Amygdala (tissue), 56 donors: Measurements from ENCODE around the gene ZNF385A.

Source experiments
- DNase-seq, 56 donors: peaks; one replicate each; lab custom pipeline; 2025; lab: John Stamatoyannopoulos, UW

Gene ZNF385A

GRCh38 chr12:54394281-54394719, 9.8 kb upstream of the ZNF385A start:
- DNase-seq = peak in 25 of 56 donors; percentile 14 to 74 (median 28)

DNA sequence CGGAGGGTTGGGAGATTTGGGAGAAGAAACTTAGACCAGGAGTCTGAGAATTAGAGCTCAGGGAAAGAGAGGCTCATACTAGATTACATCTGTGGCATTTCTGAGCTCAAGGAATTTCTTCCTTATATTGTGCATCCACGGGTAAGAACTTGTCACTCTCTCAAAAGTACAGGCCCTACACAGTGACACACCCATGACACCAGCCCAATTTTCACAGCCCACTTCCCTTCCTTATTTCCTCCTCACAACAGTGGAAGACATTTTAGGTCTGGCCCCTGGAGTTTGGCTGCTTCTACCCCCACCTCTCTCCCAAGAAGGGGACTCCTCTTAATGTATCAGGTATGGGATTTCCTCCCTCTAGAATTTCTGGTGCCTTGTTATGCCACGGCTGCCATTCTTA, 9.2 kb upstream of the ZNF385A start:
- DNase-seq = no peak

DNA sequence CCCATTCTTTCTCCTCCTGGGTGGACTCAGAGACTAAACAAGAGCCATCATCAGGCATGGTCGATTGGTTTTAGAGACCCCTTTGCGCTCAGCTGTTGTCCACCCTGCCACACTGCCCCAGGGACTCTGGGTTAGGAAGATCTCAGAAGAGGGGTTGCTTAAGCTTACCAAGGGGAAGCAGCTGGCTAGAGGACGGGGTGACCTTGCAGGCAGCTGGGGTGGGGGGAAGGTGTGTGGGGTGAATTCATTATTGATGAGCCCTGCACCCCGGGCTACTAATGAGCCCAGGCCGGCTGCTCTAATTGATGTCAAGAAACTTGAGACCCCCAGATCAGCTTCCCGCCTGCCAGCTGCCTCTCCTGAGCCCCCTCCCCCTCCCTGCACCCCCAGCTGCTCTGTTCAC, 8.7 kb upstream of the ZNF385A start:
- no peak for DNase-seq

DNA sequence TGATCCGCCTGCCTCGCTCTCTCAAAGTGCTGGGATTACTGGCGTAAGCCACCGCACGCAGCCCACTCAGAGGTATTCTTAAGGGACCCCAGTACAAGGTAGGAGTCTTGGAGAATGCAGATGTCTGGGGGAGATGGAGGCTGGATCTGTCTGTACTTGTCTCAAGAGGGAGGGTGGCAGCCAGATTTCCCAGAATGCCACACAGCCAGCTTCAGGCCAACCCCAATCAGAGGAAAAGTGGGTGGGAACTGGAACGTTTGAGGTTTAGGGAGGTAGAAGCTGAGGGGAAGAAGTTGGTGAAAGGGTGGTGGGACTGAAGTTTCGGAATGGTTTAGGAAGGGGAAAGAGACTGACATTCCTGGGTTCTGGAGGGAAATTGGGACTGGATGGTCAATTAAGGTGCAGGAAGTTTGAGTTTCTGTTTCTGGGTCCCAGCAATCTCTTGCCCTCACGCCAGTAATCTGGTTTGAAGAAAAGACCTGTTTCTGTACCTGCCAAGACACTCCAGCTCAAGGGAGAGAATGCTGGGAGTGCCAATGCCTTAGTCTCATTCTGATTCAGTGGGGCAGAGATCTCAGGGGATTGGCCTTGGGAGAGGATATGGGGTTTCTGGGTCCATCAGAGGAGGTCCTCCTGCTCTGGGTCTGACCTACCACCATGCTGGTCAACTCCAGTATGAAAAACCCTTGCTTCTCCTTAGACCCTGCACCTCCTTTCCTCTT, 8.1 kb upstream of the ZNF385A start:
- DNase-seq = no peak

- peak in 23 of 56 donors; percentile 7 to 64 (median 36) for DNase-seq
Measured at GRCh38 chr12:54390668-54391551, 6.4 kb upstream of the ZNF385A start.

DNA sequence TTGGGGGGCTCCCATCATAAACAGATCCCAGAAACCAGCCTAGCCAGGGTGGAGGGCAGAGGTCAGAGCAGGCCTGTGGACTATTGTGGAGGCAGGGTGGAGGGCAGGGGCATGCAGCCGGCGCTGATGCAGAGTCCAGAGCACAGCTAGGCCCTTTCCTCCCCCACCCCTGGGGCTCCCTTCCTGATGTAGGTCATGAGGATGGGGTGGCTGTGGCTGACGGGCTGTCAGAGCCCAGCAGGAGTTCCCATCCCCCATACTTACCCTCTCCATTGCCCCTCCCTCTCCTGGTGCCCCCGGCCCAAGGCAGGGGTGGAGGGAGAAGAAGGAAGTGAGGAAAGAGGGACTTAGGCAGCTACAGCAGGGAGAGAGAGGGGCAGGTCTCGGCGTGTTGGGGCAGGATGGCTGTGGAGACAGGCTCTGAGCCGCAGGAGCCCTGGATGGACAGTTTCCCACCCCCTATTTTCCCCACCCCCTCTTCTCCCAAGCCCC, 5.7 kb upstream of the ZNF385A start:
- peak in 2 of 56 donors; percentile 19 to 42 for DNase-seq

DNA sequence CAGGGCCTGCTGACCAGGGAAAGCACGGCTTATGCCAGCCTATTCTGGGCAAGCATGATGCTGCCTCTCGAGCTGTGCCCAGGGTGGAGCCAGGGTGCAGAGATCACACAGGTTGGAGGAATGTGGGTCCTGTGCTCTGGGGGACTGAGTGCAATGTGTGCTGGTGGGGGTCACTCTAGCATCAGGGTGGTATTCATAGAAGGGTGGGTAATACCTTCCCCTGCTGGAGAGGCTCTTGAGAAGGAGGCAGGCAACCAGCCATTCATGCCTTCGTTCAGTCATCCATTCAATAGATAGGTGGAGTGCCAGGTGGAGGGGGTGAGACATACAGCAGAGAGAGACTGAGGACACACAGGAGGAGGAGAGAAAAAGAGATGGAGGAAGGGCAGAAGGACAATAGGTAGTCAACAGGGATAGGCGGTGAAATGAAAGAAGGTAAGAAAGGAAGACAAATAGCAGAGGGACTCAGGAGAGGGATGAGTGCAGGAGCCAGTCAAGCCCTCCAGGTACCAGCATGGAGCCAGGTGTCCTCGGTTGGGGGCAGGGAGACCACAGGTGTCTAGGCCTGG, 5.2 kb upstream of the ZNF385A start:
- no peak for DNase-seq

DNA sequence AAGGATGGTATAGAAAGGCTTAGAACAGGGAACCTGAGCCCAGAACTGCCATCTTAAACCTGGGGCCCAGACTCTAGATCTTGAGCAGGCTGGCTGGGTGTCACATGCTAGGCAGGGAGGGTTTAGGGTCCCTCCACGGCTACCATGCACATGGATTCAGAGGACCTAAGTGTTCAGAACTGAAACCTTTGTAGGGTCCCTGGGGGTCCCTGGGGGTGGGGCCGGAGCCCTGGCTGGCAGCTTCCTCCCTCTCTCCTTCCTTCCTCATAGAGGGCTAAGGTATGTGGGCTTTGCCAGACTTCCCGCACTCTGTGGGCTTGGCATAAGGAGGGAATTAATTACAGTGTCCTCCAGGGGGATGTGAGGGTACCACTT, 4.6 kb upstream of the ZNF385A start:
- no peak for DNase-seq

DNA sequence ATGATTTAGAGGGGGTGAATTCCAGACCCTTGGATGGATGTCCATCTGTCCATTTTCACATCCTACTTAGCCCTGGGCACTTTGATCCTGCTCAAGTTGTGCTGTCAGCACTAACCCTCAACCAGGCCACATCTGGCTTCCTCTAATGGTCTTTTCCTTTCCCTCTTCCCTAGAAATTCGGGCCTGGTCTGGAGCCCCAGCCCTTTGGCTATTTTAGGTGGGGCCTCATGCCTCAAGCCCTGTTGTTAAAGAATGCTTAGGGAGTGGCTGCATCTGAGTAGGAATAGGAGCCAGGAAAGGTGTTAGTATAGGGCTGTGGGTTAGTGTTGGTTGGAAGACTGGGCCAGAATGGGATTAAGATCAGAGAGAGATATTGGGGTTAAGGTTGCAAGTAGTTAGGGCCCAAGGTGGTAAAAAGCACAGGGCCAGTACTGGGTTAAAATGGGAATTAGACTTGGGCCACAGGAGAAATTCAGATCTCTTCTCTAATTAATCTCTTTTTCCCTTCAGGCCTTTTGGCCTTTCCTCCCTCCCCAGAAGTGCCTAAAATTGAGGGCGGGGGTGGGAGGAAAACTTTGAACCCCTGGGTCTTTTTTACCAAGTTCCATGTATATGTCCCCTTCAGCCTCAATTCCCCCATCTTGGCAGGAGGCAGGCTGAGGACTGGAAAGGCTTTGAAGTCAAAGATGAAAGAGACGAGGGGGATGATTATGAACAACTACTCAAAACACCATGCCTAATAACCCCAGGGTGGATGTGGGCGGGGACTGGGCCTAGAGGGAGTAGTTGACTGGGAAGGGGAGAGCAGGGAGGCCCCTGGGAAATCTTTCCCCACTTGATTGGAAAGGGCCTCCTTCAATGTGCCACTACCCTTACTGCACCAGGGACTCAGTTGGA, 4.0 kb upstream of the ZNF385A start:
- DNase-seq = no peak

DNA sequence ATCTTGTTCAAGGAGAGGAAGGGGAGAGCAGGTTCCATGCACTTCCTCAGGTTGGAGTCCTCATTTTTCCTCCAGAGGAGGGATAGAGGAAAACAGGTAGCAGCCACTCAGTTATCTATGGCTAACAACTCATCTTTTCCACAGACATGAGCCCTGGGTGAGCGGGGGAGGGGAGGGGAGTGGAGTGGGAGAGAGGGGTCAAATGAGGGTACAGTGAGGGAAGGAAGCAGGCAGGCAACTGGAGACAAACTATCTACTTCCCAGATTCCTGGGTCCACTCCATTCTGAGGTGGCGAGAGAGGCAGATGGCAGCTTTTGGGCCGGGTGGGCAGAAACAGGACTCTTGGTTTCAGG, 2.6 kb upstream of the ZNF385A start:
- DNase-seq = no peak

- no peak for DNase-seq
Measured at GRCh38 chr12:54386403-54387113, 2.0 kb upstream of the ZNF385A start.

DNA sequence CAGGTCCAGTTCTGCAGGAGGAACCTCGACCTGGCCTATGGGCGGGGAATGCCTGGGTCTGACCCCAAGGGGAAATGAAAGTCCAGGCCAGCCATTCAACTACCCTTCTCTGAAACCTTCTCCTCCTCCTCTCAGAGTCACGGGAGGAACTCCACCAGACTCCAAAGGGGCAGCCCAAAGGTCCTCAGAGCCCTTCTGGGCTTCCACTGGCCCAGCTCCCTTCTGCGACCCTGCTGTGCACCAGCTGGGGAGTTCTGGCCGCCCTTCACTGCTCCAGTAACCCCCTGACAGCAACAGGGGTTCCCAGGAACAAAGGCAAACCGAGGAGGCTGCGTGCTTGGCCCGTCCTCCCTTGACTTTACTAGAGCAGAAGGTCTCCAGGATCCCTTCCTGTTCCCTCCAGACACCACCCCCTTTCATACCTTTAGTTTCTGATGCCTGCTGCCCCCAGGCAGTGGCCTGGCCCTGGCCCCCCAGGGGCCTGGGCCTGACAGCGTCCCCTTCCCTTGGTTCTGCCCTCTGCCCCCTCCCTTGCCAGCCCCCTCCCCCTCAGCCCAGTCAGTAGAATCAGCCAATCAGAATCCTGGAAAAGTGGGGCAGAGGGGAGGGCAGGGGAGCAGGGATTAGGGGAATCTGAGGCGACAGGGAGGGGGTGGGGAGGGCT, 850 bp upstream of the ZNF385A start:
- DNase-seq = peak in 19 of 56 donors; percentile 13 to 63 (median 34)

DNA sequence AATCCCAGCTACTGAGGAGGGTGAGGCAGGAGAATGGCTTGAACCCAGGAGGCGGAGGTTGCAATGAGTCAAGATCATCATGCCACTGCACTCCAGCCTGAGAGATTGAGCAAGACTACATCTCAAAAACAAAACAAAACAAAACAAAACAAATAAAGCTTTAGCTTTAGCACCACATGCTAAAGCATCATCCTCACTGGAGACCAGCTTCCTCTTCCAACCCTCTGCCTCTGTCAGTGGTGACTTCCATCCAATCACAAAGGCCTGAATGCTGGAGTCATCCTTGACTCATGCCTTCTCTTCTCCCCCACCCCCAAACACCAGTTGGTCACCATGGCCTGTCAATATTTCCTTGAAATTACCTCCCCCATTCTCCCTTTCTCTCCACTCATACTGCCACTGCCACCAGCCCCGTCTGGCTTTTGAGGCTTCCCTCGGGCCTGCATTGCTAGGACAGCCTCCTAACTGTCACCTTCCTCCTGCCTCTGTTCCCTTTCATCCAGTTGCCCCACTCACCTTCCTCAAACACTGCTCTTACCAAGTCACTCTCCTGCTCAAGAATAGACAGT, 1.4 kb downstream of the ZNF385A start:
- no peak for DNase-seq

DNA sequence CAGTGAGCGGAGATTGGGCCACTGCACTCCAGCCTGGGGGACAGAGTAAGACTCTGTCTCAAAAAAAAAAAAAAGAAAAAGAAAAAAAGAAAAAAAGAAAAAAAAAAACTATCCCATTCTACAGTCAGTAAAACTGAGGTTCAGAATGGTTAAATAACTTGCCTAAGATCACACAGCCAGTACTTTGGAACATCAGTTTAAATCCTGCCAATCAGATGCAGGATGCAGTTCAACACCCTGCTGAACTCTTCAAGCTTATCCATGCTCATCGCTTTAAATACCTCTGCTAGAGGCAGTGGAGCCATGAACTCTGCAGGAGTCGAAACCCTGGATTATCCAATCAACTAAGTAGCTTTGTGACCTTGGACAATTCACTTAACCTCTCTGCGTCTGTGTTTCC, 3.4 kb downstream of the ZNF385A start:
- no peak for DNase-seq

DNA sequence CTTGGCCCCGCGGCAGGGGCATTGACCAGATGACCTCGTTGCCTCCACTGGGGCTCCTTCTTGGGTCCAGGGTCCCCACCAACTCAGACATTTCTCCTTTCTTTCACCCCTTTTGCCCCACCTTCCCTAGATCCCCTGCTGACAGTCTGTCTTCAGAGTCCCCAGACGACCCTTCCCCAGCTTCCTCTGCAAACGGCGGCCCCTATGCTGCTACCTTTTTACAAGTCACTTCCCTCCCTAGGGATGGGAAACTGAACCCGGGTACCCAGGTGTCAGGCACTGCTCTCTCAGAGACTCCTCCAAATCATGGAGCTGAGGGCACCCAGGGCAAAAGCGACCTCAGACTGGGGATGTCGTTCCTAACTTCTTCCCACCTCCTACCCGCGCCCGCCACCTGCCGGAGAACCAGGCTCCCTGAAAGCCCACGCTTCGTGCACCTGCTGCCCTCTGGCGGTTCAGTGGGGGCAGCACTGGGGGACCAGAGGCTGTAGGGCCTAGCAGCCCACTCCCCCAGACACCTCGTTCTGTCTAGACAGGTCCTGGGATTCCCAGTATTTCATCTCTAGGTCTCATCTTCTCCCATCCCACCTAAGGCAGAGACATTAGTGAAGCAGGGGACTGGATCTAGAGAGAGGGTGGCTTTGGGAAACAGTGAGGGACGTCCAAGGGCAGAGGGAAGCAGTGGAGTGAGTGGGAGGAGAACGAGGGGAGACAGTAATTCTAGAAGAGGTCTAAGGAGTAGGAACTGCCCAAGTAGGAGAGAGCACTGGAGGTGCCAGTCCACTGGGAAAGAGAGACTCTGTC, 4.9 kb downstream of the ZNF385A start:
- peak in 54 of 56 donors; percentile 39 to 90 (median 74) for DNase-seq

DNA sequence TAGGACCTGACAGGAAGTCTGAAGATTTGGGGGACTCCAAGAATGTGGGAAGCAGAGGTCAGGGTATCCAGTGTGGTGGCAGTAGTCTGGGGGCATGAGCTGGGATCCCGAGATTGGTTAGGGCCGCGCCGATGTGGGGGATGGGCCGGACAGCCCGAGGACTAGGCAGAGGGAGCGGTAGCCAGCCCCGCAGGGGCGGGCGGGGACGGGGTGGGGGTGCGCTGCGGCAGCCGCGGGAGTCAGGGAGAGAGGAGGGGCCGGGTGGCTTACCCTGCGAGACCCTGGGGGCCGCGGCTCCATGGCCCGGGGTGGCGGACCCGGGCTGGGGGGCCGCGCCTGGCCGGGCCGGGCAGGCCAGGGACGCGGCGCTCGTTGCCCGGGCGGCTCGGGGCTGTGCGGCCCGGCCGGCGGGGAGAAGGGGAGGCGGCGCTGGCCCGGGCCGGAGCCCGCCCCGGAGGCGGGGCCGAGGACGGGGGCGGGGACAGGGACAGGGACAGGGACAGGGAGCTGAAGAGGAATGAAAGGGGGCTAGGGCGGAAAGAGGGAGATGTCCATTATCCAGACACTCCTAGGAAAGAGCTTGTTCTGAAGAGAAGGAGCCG, 5.6 kb downstream of the ZNF385A start:
- DNase-seq = peak in 21 of 56 donors; percentile 8 to 63 (median 38)

GRCh38 chr12:54377797-54378515, 6.6 kb downstream of the ZNF385A start:
- no peak for DNase-seq
